ENCODE measurements around the gene STK32B.
"Not testable (repeated sequence)": the region's sequence is repeated elsewhere in the genome, so short reads cannot be mapped to it uniquely, and the experiment has no call there.

Gene STK32B

DNA sequence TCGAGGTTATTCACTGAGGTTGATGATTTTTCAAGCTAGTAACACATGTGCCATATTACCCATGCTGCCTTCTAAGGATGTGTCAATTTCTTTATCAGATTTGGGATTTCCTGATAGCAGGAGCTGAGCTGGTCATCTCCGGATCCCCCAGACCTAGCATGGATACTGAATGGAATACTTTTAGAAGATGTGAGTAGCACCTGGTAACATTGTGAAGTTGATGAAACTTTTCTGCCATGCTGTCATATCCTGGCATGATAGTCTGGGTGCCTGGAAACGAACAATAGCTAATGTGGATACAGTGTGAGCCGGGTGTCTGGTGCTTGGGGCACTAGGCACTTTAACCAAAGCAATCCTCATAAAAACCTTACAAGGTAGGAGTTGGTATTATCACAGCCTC is 21.1 kb upstream of the STK32B start:
- no peak for DNase-seq (ENCODE audit: low read depth, low spot score)

DNA sequence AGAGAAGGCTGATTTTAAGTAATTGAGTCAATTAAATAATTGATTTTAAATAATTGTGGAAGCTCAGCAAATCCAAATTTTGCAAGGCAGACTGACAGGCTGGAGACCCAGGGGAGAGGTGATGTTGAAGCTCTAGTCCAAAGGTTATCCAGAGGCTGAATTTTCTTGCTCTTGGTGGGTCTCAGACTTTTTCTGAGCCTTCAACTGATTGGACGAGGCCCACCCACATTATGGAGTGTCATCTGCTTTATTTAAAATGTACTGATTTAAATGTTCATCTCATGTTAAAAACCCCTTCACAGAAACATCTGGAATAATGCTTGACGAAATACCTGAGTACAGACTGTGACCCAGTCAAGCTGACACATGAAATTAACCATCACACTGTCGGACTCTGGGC is 20.4 kb upstream of the STK32B start:
- DNase-seq (ENCODE audit: low read depth, low spot score) = no peak

DNA sequence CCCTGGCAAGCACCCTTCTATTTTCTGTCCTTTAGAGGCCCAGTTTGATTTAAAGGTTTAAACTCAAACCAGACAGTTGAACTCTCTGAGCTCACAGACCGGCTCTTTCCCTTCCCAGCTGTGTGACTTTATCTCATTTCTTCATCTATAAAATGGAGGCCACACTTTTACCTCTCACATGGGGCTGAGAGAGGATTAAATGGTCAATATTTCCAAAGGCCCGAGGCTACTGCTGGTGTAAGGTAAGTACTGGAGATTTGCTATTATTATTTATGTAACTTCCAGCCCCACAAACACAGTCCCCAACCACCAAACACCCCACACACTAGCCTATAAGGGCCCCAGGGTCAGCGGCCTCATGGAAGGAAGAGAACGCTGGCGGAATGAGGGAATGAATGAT is 18.5 kb upstream of the STK32B start:
- DNase-seq (ENCODE audit: low read depth, low spot score) = no peak

DNA sequence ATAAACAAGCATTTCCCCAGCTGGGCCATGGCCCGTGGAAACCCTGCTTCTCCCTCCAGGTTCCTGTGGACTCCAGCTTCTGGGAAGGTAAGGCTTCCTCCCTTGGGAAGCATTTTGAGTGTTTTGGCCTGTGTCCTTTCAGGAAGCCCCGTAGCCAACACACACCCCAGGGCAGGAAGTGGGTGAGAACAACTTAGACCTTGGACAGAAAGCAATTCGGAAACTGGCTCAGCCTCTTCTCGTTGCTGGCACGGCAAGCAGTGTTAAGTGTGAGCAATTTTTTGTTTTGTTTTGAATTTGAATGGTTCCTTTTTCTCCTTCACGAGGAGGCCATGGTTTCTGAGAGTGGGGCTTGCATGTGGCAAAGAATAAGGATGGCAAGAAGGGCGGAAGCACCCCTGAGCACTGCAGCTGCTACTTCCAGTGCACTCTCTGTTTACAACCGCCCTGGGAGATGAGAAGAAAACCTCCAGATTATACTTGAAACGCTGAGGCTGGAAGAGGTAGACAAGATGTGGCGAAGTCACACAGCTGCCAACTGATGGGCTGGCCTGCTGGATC is 17.9 kb upstream of the STK32B start:
- no peak for DNase-seq (ENCODE audit: low read depth, low spot score)

DNA sequence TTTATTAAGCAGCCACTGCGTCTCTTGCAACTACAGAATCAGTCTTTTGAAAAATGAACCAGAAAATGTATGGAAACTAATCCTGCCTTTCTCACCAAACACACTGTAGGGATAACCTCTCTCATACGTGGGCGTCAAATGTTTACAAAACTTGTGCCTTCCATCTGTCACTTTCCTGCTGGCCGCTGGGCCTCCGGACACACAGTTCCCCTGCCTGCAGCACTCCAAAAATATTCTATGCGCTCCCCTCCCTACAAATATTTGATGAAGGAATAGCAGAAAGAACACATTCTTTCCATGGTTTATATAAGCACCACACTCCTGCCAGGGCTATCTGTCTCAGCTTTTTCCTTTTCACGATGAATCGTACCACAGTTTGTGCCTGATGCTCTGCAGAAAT is 17.1 kb upstream of the STK32B start:
- DNase-seq (ENCODE audit: low read depth, low spot score) = no peak

DNA sequence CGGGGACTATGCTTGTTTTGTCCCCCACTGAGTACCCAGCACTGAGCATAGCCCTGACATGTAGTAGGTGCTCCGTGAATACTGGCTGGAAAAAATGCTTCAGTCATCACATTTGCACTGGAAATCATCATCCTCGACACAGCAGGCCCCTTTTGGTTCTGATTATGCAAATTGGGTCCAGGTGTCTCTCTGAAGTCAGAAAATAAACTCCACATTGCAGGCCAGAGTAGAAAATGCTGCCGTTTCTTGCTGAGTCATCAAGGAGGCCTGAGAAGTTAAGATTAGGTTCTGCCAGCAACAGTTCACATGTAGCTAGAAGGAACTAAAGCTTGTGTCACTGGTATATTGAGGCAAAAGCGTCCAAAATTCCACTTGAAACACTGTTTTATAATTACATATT is 15.0 kb upstream of the STK32B start:
- DNase-seq (ENCODE audit: low read depth, low spot score) = no peak

DNA sequence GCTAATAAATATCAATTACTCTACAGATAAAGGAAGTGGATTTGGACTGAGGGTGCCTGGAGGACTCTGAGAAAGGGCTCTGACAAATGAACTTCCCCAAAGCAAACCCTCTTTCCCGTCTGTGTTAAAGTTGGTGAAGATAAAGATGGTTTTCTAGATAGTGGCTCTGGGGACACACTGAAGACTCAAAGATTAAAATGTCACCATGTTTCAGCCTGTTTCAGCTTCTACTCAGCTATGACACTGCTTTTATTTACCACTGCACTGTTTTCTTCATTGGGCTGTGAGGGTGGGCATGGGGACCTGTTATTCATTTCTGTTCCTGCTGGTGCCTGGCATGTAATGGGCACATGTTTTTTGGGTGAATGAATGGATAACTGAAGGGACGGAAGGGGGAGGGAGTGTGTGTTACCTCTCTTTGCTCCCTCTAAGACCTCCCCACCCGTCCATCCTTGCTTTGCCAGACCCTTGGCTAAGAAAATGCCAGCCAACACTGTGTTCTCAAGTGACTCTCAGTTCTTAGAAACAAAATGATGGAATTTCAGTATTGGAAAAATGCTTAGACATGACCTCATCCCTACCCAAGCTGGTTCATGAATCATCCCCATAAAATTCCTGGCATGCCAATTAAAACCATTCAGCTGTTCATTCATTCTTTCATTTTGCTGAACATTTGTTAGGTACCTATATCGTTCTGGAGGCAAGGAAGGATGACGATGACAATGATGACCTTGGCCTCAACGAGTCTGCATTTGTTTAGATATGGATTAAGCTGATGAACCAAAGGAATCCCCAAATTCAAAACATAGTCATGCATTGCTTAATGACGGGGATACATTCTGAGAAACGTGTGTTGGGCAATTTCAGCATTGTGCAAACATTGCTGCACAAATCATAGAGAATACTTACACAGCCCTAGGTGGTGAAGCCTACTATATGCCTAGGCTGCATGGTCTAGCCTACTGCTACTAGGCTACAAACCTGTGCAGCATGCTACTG is 13.4 kb upstream of the STK32B start:
- DNase-seq (ENCODE audit: low read depth, low spot score) = no peak

DNA sequence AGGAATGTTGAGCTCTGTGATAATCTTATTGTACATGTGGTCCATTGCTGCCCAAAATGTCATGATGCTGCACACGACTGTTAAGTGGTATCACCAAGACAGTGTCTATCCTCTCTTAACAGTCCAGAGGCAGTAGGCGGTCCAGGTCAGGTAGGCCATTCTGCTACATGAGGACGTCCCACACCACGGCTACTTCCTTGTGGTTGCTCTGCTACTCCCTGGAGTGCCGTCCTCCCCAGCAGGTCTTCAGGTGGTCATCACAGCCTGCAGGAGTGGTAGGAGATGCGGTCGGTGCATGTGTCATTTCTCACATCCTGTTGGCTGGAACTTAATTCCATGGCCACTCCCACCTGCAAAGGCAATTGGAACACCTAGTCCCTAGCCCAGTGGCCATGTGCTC is 11.5 kb upstream of the STK32B start:
- no peak for DNase-seq (ENCODE audit: low read depth, low spot score)

DNA sequence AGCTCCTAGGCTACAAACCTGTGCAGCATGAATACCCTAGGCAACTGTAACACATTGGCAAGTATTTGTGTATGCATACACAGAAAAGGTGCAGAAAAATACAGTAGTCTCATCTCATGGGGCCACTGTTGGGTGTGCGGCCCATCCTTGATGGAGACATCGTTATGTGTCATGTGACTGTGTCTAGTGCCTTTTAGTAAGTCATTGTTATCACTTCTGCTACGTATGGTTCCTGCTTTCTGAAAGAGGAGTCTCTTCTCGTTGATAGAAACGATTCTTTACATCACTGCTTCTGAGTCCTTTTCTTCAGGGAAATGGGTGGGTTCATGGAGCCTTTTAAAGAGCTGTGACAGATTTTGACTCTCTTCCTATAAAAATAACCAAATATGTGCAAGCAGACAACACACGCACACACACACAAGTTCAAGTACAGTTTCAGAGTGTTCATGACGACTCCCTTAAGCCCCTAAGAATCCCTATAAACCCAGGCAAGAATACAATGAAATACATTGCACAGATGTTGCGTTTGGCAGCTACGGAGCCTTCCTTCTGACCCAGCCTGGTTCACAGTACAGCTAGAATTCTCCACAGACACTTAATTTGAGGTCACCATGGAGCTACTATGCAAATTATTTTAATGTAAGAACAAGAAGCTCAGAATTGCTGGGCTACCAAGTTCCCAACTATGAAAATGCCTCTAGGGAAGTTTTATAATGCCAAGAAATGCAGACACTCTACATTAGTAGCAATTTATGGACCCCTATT is 10.2 kb upstream of the STK32B start:
- DNase-seq (ENCODE audit: low read depth, low spot score) = no peak

DNA sequence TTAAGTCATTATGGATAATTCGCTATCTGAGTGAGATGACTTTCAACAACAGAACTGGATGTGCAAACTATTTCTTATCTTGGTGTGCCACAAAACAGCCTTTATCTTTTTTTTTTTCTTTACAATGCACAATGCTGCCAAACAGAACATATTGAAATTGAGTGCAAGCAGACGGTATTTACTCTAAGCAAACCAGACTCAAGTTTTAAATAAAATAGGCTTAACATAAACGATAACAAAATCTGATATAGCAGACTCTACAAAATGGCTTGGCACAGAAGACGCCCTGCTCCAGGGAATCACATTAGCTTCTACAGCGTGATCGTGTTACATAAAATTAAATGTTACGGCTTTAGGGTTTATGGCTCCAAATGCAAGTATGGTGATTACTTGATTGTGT is 9.6 kb upstream of the STK32B start:
- no peak for DNase-seq (ENCODE audit: low read depth, low spot score)

DNA sequence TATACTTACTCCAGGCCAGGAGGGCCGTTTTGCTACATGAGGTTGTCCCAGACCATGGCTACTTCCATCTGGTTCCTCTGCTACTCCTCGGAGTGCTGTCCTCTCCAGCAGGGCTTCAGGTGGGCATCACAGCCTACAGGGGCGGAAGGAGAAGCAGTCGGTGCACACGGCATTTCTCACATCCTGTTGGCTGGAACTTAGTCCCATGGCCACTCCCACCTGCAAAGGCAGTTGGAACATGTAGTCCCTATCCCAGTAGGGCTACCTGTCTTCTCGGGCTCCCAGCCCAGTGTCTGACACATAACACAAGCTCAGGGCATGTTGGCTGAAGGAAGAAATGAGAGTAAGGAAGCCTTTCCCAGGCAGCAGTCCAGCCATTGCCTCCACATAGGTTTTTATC is 7.7 kb upstream of the STK32B start:
- DNase-seq (ENCODE audit: low read depth, low spot score) = no peak

DNA sequence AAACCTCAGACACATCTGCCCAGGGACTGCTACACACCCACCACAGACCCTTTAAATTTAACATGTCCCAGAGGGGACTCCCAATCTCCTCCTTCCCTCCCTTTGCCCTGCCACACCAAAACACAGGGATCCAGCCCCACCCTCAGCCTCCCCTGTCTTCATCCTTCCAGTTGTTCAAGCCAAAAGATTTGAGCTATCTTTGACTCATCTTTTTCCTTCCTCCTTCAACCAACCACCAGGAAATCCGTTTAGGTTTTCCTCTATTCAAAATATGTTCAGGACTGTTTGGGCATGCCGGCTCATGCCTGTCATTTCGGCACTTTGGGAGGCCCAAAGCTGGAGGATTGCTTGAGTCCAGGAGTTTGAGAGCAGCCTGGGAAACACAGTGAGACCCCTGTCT is 6.9 kb upstream of the STK32B start:
- DNase-seq (ENCODE audit: low read depth, low spot score) = no peak

DNA sequence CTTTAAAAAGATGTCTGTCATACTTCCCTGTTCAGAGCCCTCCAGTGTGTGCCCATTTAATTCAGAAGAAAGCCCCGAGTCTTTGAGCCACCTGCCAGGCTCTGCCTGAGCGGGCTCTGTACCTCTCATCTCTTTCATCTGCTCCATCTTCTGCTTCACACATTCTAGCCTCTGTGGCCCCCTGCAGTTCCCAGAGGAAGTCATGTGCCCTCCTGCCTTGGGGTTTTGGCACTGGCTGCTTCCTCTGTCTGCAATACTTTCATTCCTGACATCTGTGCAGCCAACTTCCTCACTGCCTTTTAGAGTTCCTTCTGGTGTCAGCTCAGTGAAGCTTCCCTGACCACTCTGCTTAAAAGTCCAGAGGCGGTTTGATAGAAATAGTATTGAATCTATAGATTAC is 6.2 kb upstream of the STK32B start:
- no peak for DNase-seq (ENCODE audit: low read depth, low spot score)

DNA sequence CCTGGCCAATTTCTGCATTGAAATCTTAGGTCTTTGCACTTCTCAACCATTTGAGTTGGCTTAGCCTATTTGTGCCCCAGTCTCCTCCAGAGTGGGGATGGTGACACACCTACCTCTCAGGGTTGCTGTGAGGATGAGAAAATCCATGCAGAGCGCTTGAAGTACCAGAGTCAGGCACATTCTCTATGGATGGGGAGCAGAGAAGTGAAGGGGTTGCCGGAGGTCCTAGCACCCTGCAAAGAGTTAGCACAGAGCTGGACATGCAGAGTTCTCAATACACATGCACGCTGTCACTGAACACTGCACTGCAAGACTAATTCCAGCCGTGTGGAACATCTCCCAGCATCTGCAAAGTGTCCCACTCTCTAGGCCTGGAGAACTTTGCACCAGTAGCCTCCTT is 2.6 kb upstream of the STK32B start:
- no peak for DNase-seq (ENCODE audit: low read depth, low spot score)

DNA sequence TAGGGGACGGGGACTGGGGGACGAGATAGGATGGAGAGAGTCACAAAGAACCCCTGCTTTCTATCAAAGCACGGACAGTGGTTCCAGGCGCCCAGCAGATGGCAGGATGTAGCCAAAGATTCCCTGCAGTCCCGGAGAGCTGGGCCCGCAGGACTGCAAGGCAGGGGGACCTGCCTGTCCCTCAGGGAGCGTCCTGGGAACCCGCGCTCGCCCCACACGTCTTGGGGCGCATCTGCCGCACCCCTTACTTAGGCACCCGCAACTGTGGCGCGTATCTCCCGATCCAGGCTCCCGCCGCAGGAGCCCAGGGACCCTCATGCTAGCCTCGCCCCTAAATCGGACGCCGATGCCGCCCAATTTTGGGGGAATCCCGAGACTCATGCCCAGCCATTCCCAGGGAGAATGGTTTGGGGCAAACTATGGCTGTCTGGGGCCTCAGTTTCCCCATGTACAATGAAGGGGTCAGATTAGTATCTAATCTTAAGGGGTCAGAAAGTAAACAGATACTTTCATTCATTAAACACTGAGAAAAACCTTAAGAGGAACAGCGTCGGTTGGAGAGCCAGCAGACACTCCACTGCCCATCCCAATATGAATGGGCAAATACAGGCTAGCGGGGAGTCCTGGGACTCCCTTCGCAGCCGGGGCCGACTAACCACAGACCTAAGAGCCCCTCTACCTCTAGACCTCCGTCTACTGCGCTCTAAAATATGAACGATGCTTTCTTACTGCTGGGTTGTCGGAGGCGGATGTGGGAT is 581 bp upstream of the STK32B start:
- no peak for DNase-seq (ENCODE audit: low read depth, low spot score)

DNA sequence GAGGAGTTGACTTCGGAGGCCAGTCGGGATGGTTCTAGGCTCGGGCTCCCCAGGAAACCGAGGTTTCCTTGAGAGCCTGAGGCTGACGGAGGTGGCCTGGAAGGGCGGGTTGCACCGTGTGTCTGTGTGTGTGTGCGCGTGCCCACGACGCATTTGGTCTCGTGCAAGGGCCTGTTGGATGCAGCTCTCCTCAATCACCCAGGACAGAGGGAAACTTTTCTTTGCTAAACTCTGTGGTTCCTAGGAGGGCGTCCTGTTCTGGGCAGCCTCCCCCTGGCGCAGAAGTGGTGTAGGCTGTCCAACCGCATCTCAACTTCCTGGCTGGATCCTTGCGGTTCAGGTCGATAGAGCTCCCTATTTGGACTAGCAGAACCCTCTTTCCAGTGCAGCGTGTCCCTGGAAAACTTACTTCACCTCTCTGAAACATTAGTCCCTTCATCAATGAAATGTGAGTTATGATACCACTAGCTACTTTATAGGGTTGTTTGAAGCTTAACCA is 973 bp downstream of the STK32B start:
- DNase-seq (ENCODE audit: low read depth, low spot score) = no peak

DNA sequence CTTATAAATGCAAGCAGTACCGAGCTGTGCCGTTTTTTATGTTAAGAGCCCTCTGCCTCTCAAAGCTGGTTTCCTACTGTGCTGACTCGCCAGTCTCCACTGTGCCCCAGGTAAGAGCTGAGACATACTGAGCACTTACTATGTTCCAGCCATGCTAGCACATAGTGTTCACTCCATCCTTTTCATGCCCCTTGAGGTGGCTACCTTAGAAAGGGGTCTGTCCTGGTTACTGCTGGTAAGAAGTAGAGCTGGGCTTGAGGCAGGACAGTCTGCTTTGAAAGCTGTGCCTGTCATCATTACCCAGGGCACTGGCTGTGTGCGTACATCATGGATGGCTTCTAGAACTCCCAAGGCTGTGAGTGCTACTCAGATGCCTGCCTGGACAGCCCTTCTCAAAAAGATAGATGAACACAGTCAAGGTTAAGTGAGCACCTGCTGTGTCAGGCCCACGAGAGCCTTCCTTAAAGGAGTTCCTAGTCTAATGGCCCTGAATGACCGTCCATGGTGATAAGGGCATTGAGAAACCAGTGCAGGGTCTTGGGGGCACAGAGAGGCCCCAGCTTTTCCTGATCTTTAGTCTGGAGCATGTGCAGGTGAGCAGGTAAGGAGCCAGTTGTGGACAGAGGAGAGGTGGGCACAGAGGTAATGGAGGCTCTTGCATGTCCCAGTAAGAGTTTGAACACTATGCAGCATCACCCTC is 1.6 kb downstream of the STK32B start:
- no peak for DNase-seq (ENCODE audit: low read depth, low spot score)

DNA sequence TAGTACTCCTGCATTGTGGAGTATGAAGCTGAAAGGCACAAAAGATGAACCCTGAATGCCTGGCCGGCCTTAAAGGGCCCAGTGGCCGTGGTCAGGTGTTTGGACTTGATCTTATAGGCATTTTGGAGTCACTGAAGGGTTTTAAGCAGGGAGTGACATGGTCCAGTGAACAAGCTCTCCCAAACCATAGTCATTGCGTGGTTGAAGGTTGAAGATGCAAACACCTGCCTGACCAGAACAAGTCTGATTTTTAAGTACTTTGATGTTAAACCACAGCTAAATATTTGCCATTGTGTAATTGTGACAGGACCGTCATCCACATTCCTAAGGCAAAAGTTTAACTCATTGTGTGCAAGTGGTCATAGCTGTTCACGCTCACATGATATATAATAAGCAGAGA is 3.3 kb downstream of the STK32B start:
- no peak for DNase-seq (ENCODE audit: low read depth, low spot score)

DNA sequence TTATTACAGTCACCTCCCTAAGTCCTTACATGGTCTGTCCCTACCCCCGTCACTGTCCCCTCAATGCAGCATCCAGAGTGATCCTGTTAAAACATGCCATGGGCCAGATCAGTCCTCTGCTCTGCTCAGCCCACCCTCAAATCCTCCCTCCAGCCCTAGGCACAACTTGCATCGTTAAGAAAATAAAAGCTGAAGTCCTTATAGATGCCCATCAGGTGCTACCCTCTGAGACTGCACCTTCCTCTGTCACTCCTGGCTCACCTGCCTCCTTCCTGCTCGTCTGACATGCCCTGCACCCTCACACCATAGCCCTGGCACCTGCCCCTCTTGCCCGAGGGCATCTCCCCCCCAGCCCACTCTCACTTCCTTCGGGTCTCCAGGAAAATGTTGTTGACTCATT is 4.1 kb downstream of the STK32B start:
- no peak for DNase-seq (ENCODE audit: low read depth, low spot score)

DNA sequence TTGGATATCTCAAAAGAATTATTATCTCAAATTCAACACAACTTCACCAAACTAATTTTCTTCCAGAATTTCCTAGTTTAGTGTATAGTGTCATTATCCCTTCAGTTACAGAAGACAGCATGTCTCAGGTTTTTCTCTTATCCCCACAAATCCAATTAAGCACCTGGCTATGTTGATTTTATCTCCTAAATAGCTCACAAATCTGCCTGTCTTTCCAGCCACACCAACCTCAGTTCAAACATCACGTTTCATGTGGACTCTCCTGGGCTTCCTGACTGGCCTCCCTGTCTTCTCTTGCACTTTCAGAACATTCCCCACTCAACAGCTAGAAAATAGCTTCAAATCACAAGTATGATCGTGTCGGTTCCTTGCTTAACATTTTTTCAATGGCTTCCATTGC is 14.8 kb downstream of the STK32B start:
- DNase-seq (ENCODE audit: low read depth, low spot score) = no peak

DNA sequence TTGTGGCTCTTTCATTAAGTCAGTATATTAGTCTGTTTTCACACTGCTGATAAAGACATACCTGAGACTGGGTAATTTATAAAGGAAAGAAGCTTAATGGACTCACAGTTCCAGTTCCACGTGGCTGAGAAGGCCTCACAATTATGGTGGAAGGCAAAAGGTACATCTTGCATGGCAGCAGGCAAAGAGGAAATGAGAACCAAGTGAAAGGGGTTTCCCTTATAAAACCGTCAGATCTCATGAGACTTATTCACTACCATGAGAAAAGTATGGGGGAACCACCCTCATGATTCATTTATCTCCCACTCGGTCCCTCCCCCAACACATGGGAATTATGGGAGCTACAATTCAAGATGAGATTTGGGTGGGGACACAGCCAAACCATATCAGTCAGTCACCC is 15.7 kb downstream of the STK32B start:
- not testable (repeated sequence) for DNase-seq (ENCODE audit: low read depth, low spot score)
